Neural progenitor cell (in vitro differentiated cells): Measurements from ENCODE around the gene ADRA2C. TPM values are rescaled to one million over a fixed set of nuclear protein-coding genes. Genes with fewer than 3 reads are reported as not detected.

Source experiments
- DNase-seq: peaks from one replicate; pipeline ENCODE4 v3.0.0-alpha.2; 2016; ENCODE audit warnings: low spot score
- H2AFZ ChIP-seq: fragments of 200-600 bp; sonication (generic); replicated peaks from 2 replicates; pipeline ENCODE4 v1.6.1; 2016; ENCODE audit warnings: antibody characterized with exemption
- H3F3A ChIP-seq: fragments of 200-600 bp; sonication (generic); 2 replicates; pipeline ENCODE4 v1.6.1; 2016; ENCODE audit warnings: antibody characterized with exemption, low read depth
- H3K27ac ChIP-seq: fragments of 200-600 bp; sonication (generic); 2 replicates; pipeline ENCODE4 v1.5.1; 2016; ENCODE audit warnings: mild to moderate bottlenecking
- H3K27me3 ChIP-seq: fragments of 200-600 bp; sonication (generic); 2 replicates; pipeline ENCODE4 v1.6.1; 2016; ENCODE audit warnings: mild to moderate bottlenecking, moderate library complexity
- H3K36me3 ChIP-seq: fragments of 200-600 bp; sonication (generic); 2 replicates; pipeline ENCODE4 v1.5.1; 2016
- H3K4me1 ChIP-seq: fragments of 200-600 bp; sonication (generic); 2 replicates; pipeline ENCODE4 v1.6.1; 2016; ENCODE audit warnings: mixed run types
- H3K4me2 ChIP-seq: fragments of 200-600 bp; sonication (generic); 2 replicates; pipeline ENCODE4 v1.6.1; 2016
- H3K4me3 ChIP-seq: fragments of 200-600 bp; sonication (generic); 2 replicates; pipeline ENCODE4 v1.5.1; 2016
- H3K79me2 ChIP-seq: fragments of 200-600 bp; sonication (generic); 2 replicates; pipeline ENCODE4 v1.6.1; 2016; ENCODE audit warnings: low read depth
- H3K9ac ChIP-seq: fragments of 200-600 bp; sonication (generic); 2 replicates; pipeline ENCODE4 v1.6.1; 2016
- H3K9me3 ChIP-seq: fragments of 200-600 bp; sonication (generic); 2 replicates; pipeline ENCODE4 v1.5.1; 2016; ENCODE audit warnings: low read depth
- H4K20me1 ChIP-seq: fragments of 200-600 bp; sonication (generic); 2 replicates; pipeline ENCODE4 v1.6.1; 2016; ENCODE audit warnings: low read depth
- H3K27ac Mint-ChIP-seq: 3 replicates; pipeline ENCODE4 v1.8.0; 2021; ENCODE audit warnings: mixed read lengths
- H3K27me3 Mint-ChIP-seq: 2 replicates; pipeline ENCODE4 v1.8.0; 2022; ENCODE audit warnings: low read depth, mild to moderate bottlenecking, inconsistent platforms, moderate library complexity, mixed read lengths; ENCODE audit not compliant: insufficient read depth
- H3K36me3 Mint-ChIP-seq: 3 replicates; pipeline ENCODE4 v1.8.0; 2021; ENCODE audit warnings: mixed read lengths
- H3K4me1 Mint-ChIP-seq: 3 replicates; pipeline ENCODE4 v1.8.0; 2021; ENCODE audit warnings: mixed read lengths
- H3K4me3 Mint-ChIP-seq: 3 replicates; pipeline ENCODE4 v1.8.0; 2021; ENCODE audit warnings: mild to moderate bottlenecking, moderate library complexity, mixed read lengths
- H3K9me3 Mint-ChIP-seq: 3 replicates; pipeline ENCODE4 v1.8.0; 2020; ENCODE audit warnings: mixed read lengths
- CTCF ChIP-seq: fragments of 200-600 bp; sonication (generic); IDR thresholded peaks from 2 replicates; pipeline ENCODE4 v1.5.1; 2017; ENCODE audit warnings: antibody characterized with exemption, mild to moderate bottlenecking
- EZH2 ChIP-seq: fragments of 200-600 bp; sonication (generic); IDR thresholded peaks from 2 replicates; pipeline ENCODE4 v1.6.1; 2017; ENCODE audit warnings: antibody characterized with exemption, mild to moderate bottlenecking, moderate library complexity
- EZH2phosphoT487 ChIP-seq: fragments of 200-600 bp; sonication (generic); IDR thresholded peaks from 2 replicates; pipeline ENCODE4 v1.6.1; 2017; ENCODE audit warnings: antibody characterized with exemption
- total RNA-seq: library from RNA; depleted of rRNA; stranded (reverse); fragments of >200 nt; gene quantifications from 2 replicates; pipeline ENCODE4 v1.2.3, GENCODE V29; 2015; ENCODE audit warnings: low replicate concordance

The ADRA2C gene
- total RNA-seq, 1 donor from 2014 or later: 2.5 TPM

- no peak overlapping the region for H3K4me2 ChIP-seq
- H3K9me3 ChIP-seq: peaks cover 6% of the 10 kb centered on the region
- H3K4me1 ChIP-seq: peaks cover 24% of the 10 kb centered on the region
- Mint-ChIP-seq H3K27ac (no peak overlapping the region), H3K4me1 (peaks cover 19% of the 10 kb centered on the region), H3K9me3 (peaks cover 12% of the 10 kb centered on the region), H3K4me3 (no peak overlapping the region), H3K27me3 (peaks cover 27% of the 10 kb centered on the region), H3K36me3 (no peaks in the 10 kb centered on the region)
- no peak for TF ChIP-seq EZH2
- TF ChIP-seq CTCF: no peak
- no peak for TF ChIP-seq EZH2phosphoT487
- H3K9ac ChIP-seq: no peak overlapping the region
- no peak for DNase-seq
- peaks cover 5% of the 10 kb centered on the region for H3F3A ChIP-seq
- H2AFZ ChIP-seq: no peak overlapping the region
- no peak overlapping the region for H3K27ac ChIP-seq
- H3K79me2 ChIP-seq: no peaks in the 10 kb centered on the region
- no peaks in the 10 kb centered on the region for H3K36me3 ChIP-seq
- no peak overlapping the region for H3K4me3 ChIP-seq
- no peaks in the 10 kb centered on the region for H3K27me3 ChIP-seq
- H4K20me1 ChIP-seq: no peaks in the 10 kb centered on the region
Observed at GRCh38 chr4:3797831-3798790, 31.9 kb downstream of the ADRA2C start.

GRCh38 chr4:3799496-3799895 is 33.3 kb downstream of the ADRA2C start:
- H3K9ac ChIP-seq: no peak overlapping the region
- TF ChIP-seq EZH2phosphoT487 (no peak), CTCF (no peak)
- peaks cover 29% of the 10 kb centered on the region for H3K4me1 ChIP-seq
- Mint-ChIP-seq H3K27ac (no peak overlapping the region), H3K36me3 (no peaks in the 10 kb centered on the region), H3K4me1 (peaks cover 19% of the 10 kb centered on the region), H3K4me3 (no peak overlapping the region), H3K9me3 (peaks cover 12% of the 10 kb centered on the region), H3K27me3 (peaks cover 19% of the 10 kb centered on the region)
- H2AFZ ChIP-seq: no peak overlapping the region
- no peak overlapping the region for H3K4me2 ChIP-seq
- no peaks in the 10 kb centered on the region for H3K27me3 ChIP-seq
- no peaks in the 10 kb centered on the region for H3K36me3 ChIP-seq
- DNase-seq: no peak
- H3F3A ChIP-seq: peaks cover 5% of the 10 kb centered on the region
- no peaks in the 10 kb centered on the region for H4K20me1 ChIP-seq
- peaks cover 3% of the 10 kb centered on the region for H3K9me3 ChIP-seq
- no peak overlapping the region for H3K27ac ChIP-seq
- H3K4me3 ChIP-seq: no peak overlapping the region
- no peaks in the 10 kb centered on the region for H3K79me2 ChIP-seq

- TF ChIP-seq CTCF (no peak), EZH2 (no peak), EZH2phosphoT487 (no peak)
- Histone ChIP-seq H3K27ac (no peak overlapping the region), H3F3A (peaks cover 5% of the 10 kb centered on the region), H3K79me2 (no peaks in the 10 kb centered on the region), H4K20me1 (no peaks in the 10 kb centered on the region), H3K36me3 (no peaks in the 10 kb centered on the region), H3K9ac (no peak overlapping the region), H3K27me3 (no peaks in the 10 kb centered on the region), H3K4me2 (no peak overlapping the region), H3K4me1 (peaks cover 29% of the 10 kb centered on the region), H2AFZ (no peak overlapping the region), H3K4me3 (no peak overlapping the region), H3K9me3 (no peaks in the 10 kb centered on the region)
- H3K4me3 Mint-ChIP-seq: no peak overlapping the region
- H3K4me1 Mint-ChIP-seq: peaks cover 19% of the 10 kb centered on the region
- peaks cover 23% of the 10 kb centered on the region for H3K27me3 Mint-ChIP-seq
- no peak for DNase-seq
- H3K36me3 Mint-ChIP-seq: no peaks in the 10 kb centered on the region
- H3K27ac Mint-ChIP-seq: no peak overlapping the region
- H3K9me3 Mint-ChIP-seq: peaks cover 5% of the 10 kb centered on the region
Observed at GRCh38 chr4:3800351-3800750, 34.2 kb downstream of the ADRA2C start.
